ENCODE results near the gene SCAMP3. TPM values are rescaled to one million over a fixed set of nuclear protein-coding genes. Genes with fewer than 3 reads are reported as not detected.

The SCAMP3 gene
- total and polyA plus RNA-seq, 8 donors: 45.8 to 85.3 (median 55.7) TPM

DNA sequence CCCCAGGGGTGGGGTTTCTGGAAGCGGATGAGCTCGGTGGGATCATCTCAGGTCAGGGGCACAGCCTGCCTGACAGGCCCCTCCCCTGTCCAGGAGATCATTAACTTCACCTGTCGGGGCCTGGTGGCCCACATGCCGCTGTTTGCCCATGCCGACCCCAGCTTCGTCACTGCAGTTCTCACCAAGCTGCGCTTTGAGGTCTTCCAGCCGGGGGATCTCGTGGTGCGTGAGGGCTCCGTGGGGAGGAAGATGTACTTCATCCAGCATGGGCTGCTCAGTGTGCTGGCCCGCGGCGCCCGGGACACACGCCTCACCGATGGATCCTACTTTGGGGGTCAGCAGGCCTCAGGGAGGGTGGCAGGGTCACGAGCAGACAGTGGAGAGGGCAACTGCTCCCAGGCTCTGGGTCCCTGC is 23.5 kb upstream of the SCAMP3 start:
- Histone ChIP-seq H3K9me3 (no peaks in the 10 kb centered on the region), H3K4me3 (no peak overlapping the region), H3K27me3 (no peaks in the 10 kb centered on the region), H3K36me3 (no peaks in the 10 kb centered on the region), H3K27ac (no peak overlapping the region), H3K4me1 (no peaks in the 10 kb centered on the region)
- DNase-seq (no peak), ATAC-seq (no peak)
- intact Hi-C loops (cut with DNase I): no loop called here
- TF ChIP-seq CTCF (IDR thresholded peaks at IDR 0.05): no peak

- Histone ChIP-seq H3K9me3 (no peaks in the 10 kb centered on the region), H3K4me3 (no peak overlapping the region), H3K27ac (no peak overlapping the region), H3K4me1 (no peaks in the 10 kb centered on the region), H3K36me3 (no peaks in the 10 kb centered on the region), H3K27me3 (no peaks in the 10 kb centered on the region)
- TF ChIP-seq CTCF (IDR thresholded peaks at IDR 0.05): no peak
- ATAC-seq (no peak), DNase-seq (no peak)
- intact Hi-C loops (cut with DNase I): no loop called here
These were observed 22.9 kb upstream of the SCAMP3 start for GRCh38 chr1:155285063-155285462.

DNA sequence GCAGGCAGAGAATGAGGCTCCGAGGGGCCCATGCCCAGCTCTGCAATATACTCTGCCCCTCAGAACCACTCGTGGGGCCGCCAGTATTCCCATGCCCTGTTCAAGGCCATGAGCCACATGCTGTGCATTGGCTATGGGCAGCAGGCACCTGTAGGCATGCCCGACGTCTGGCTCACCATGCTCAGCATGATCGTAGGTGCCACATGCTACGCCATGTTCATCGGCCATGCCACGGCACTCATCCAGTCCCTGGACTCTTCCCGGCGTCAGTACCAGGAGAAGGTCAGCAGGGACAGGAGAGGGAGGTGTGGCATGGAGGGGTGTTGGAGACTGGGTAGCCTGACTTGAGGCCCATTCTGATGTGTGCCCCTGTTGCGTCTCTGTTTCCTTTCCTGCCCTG is 22.3 kb upstream of the SCAMP3 start:
- no peaks in the 10 kb centered on the region for H3K36me3 ChIP-seq
- no peak for ATAC-seq
- no peaks in the 10 kb centered on the region for H3K4me1 ChIP-seq
- no peak for TF ChIP-seq CTCF (IDR thresholded peaks at IDR 0.05)
- H3K9me3 ChIP-seq: no peaks in the 10 kb centered on the region
- intact Hi-C loops (cut with DNase I): no loop called here
- H3K4me3 ChIP-seq: no peak overlapping the region
- H3K27ac ChIP-seq: no peak overlapping the region
- no peak for DNase-seq
- H3K27me3 ChIP-seq: no peaks in the 10 kb centered on the region

DNA sequence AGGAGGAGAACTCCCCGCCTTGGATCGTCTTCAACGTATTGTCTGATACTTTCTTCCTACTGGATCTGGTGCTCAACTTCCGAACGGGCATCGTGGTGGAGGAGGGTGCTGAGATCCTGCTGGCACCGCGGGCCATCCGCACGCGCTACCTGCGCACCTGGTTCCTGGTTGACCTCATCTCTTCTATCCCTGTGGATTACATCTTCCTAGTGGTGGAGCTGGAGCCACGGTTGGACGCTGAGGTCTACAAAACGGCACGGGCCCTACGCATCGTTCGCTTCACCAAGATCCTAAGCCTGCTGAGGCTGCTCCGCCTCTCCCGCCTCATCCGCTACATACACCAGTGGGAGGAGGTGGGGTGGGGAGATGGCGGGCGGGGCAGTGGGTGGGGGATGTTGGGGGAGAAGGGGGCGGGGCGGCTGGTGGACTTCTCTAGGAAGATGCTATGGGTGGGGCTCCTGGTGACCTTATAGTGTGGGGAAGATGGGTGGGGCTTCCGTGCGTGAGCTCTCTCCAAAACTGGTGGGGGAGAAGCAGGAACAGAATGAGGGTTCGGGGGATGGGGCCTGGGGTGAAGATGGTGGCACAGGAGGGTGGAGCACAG is 20.4 kb upstream of the SCAMP3 start:
- Histone ChIP-seq H3K4me3 (no peak overlapping the region), H3K9me3 (no peaks in the 10 kb centered on the region), H3K27me3 (peaks cover 0 to 10% of the 10 kb centered on the region in 2 donors), H3K36me3 (no peaks in the 10 kb centered on the region), H3K27ac (no peak overlapping the region), H3K4me1 (peaks cover 5 to 13% of the 10 kb centered on the region in 2 donors)
- intact Hi-C loops (cut with DNase I): no loop called here
- TF ChIP-seq CTCF (IDR thresholded peaks at IDR 0.05): no peak
- DNase-seq: no peak
- no peak for ATAC-seq

- DNase-seq (no peak), ATAC-seq (no peak)
- TF ChIP-seq CTCF (IDR thresholded peaks at IDR 0.05): no peak
- H3K27ac ChIP-seq: no peak overlapping the region
- peaks cover 0 to 13% of the 10 kb centered on the region in 2 donors for H3K27me3 ChIP-seq
- H3K4me1 ChIP-seq: peaks cover 5 to 24% of the 10 kb centered on the region in 2 donors
- intact Hi-C loops (cut with DNase I): loop anchor here in 1 of 2 donors (5.0 to 10.0 kb wide), 2 partner anchors 43 to 316 kb away; partner anchors contain the start of gene RUSC1
- no peak overlapping the region for H3K4me3 ChIP-seq
- no peaks in the 10 kb centered on the region for H3K36me3 ChIP-seq
- H3K9me3 ChIP-seq: no peaks in the 10 kb centered on the region
These were observed 17.1 kb upstream of the SCAMP3 start for GRCh38 chr1:155279268-155279667.
